Measurements from ENCODE around the gene EHD2.
"Not testable (repeated sequence)": the region's sequence is repeated elsewhere in the genome, so short reads cannot be mapped to it uniquely, and the experiment has no call there.

EHD2 gene

GRCh38 chr19:47716270-47716937 is 3.2 kb downstream of the EHD2 start:
- no peak for DNase-seq

- DNase-seq = not testable (repeated sequence)
Measured at GRCh38 chr19:47718415-47719046, 5.3 kb downstream of the EHD2 start.

GRCh38 chr19:47719047-47719859 is 6.0 kb downstream of the EHD2 start:
- DNase-seq = no peak

- DNase-seq = no peak
Measured at GRCh38 chr19:47720669-47721422, 7.6 kb downstream of the EHD2 start.

GRCh38 chr19:47723581-47723940 is 10.3 kb downstream of the EHD2 start:
- DNase-seq = peak; percentile 50 to 65

- DNase-seq = no peak
Measured at GRCh38 chr19:47725759-47726401, 12.7 kb downstream of the EHD2 start.

GRCh38 chr19:47726467-47726866 is 13.2 kb downstream of the EHD2 start:
- DNase-seq = no peak

- not testable (repeated sequence) for DNase-seq
Measured at GRCh38 chr19:47728295-47728694, 15.1 kb downstream of the EHD2 start.

- DNase-seq = no peak
Measured at GRCh38 chr19:47729468-47729798, 16.2 kb downstream of the EHD2 start.

- DNase-seq = peak; percentile 49 to 50
Measured at GRCh38 chr19:47729799-47730520, 16.7 kb downstream of the EHD2 start.

- no peak for DNase-seq
Measured at GRCh38 chr19:47730521-47730889, 17.3 kb downstream of the EHD2 start.

- no peak for DNase-seq
Measured at GRCh38 chr19:47730910-47731309, 17.7 kb downstream of the EHD2 start.

- no peak for DNase-seq
Measured at GRCh38 chr19:47735131-47735530, 21.9 kb downstream of the EHD2 start.

- DNase-seq = no peak
Measured at GRCh38 chr19:47740866-47741519, 27.8 kb downstream of the EHD2 start.

- DNase-seq = no peak
Measured at GRCh38 chr19:47741544-47742140, 28.4 kb downstream of the EHD2 start.

GRCh38 chr19:47742634-47743033 is 29.4 kb downstream of the EHD2 start:
- DNase-seq = no peak

GRCh38 chr19:47745010-47745901 is 32.0 kb downstream of the EHD2 start, which contains the start of gene NOP53:
Gene NOP53 (plus strand): TSS chr19:47745546. CDS start chr19:47745560, 14 bp downstream.
- peak; percentile 97 for DNase-seq

GRCh38 chr19:47746129-47746528 is 32.9 kb downstream of the EHD2 start:
- not testable (repeated sequence) for DNase-seq

- no peak for DNase-seq
Measured at GRCh38 chr19:47749326-47749725, 36.1 kb downstream of the EHD2 start.

- no peak for DNase-seq
Measured at GRCh38 chr19:47750752-47751151, 37.5 kb downstream of the EHD2 start.

All from Kasumi-1 (cell line).